ENCODE results near the gene YAP1. TPM values are rescaled to one million over a fixed set of nuclear protein-coding genes. Genes with fewer than 3 reads are reported as not detected.
A peak's percentile ranks its signal among the peaks of the same experiment; 100 is the strongest.

Gene YAP1
- total and polyA plus RNA-seq, 2 of the 4 experiments (the other 2 are of a cell fraction), result 121 to 251 TPM

DNA sequence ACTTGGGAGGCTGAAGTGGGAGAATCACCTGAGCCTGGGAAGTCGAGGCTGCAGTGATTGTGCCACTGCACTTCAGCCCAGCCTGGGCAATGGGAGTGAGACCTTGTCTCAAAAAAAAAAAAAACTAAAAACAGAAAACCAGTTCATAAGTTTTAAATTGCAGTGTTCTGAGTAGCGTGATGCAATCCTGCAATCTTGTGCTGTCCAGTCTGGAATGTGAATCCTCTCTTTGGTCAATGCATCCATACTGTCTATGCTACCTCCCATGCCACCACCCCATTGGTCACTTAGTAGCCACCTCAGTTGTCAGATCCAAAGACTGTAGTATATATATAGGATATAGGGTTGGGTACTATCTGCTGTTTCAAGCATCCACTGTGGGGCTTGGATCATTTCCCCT is 11.1 kb downstream of the YAP1 start:
- Histone ChIP-seq H3K9me3 (ENCODE audit: control insufficient read depth, insufficient read depth, low read length) (no peaks in the 10 kb centered on the region), H3K4me3 (ENCODE audit: insufficient read depth, low read depth, low read length) (no peak overlapping the region), H4K20me1 (ENCODE audit: insufficient read depth, low read length) (peaks cover 59% of the 10 kb centered on the region), H4K8ac (ENCODE audit: low read depth in 2 of 2, low read length in 2 of 2) (peak overlapping the region in 1 of 2 experiments; percentile 20; a peak in 1 of 4 replicates), H4K91ac (ENCODE audit: insufficient read depth, low read depth, low read length) (no peak overlapping the region), H3K4me1 (ENCODE audit: control insufficient read depth, insufficient read depth, low read length) (peaks cover 21% of the 10 kb centered on the region), H3K18ac (ENCODE audit: low read depth, low read length) (peak overlapping the region; percentile 57; the same call in 1 of the 2 replicates), H3K4ac (ENCODE audit: low read depth, low read length) (peak overlapping the region; percentile 37), H3K23ac (ENCODE audit: low read depth, low read length) (peak overlapping the region; percentile 16; the same call in 1 of the 2 replicates), H2AK9ac (replicated peaks; ENCODE audit: low read depth, low read length, poor library complexity) (no peak overlapping the region), H3K79me1 (ENCODE audit: low read depth in 1 of 2, low read length in 2 of 2) (peaks cover 4 to 41% of the 10 kb centered on the region in 2 experiments; a peak in 3 of 4 replicates), H2AK5ac (ENCODE audit: low read depth, low read length) (no peak overlapping the region; the same call in 1 of the 2 replicates), H3K56ac (ENCODE audit: extremely low read depth, insufficient read depth, low read length) (no peak overlapping the region), H3K4me2 (ENCODE audit: low read depth, low read length) (peak overlapping the region; percentile 31; the same call in 1 of the 2 replicates), H3K9me1 (ENCODE audit: insufficient read depth, low read length) (peaks cover 18% of the 10 kb centered on the region), H3K36me3 (ENCODE audit: control insufficient read depth, insufficient read depth, low read length) (peaks cover 7% of the 10 kb centered on the region), H3K27ac (ENCODE audit: insufficient read depth, low read length) (peak overlapping the region; percentile 84), H3K14ac (replicated peaks; ENCODE audit: low read depth, low read length) (peak overlapping the region; percentile 5; the same call in 1 of the 2 replicates), H2BK20ac (ENCODE audit: low read depth, low read length) (peak overlapping the region; percentile 17; the same call in 1 of the 2 replicates), H3K9ac (ENCODE audit: low read depth, low read length) (no peak overlapping the region), H2BK15ac (ENCODE audit: low read depth, low read length) (no peak overlapping the region), H2BK5ac (ENCODE audit: low read depth, low read length, poor library complexity, severe bottlenecking) (peak overlapping the region; percentile 59), H4K5ac (ENCODE audit: low read depth, low read length) (no peak overlapping the region), H2BK120ac (ENCODE audit: low read depth, low read length) (no peak overlapping the region; the same call in 1 of the 2 replicates), H2AFZ (replicated peaks; ENCODE audit: low read length, poor library complexity) (no peak overlapping the region), H3K27me3 (ENCODE audit: control insufficient read depth, insufficient read depth, low read length) (no peaks in the 10 kb centered on the region)
- DNase-seq (peak; percentile 19), ATAC-seq (ENCODE audit: low read depth) (peak; percentile 36; the same call in 1 of the 2 replicates)
- intact Hi-C loops (cut with micrococcal nuclease), result no loop called here
- POLR2A ChIA-PET (ENCODE audit: unreplicated experiment), result no interaction called here
- TF ChIP-seq CEBPB (IDR thresholded peaks at IDR 0.05; ENCODE audit: low read depth, low read length) (peak; percentile 78), MAZ (IDR thresholded peaks at IDR 0.05; ENCODE audit: borderline replicate concordance, low read depth, low read length) (no peak)
- dilution Hi-C loops (cut with HindIII; ENCODE audit: low sequenced_read_pairs, unreplicated experiment), result no loop called here
- CTCF ChIA-PET, result interaction anchor here (0.6 kb wide), 1 partner anchor 16 kb away, joined by 3 read pairs; no protein-coding TSS in a partner anchor
- in situ Hi-C loops (cut with MboI; ENCODE audit: low sequenced_read_pairs), result no loop called here
- no TSS peak for BruUV-seq (replicated peaks)
- 100% methylated on average over 1 of the region's 2 CpGs; no CpG with 5 or more reads in 1 of the 2 experiments for WGBS, 2 experiments (ENCODE audit: extremely low coverage in 2 of 2, insufficient read length in 1 of 2)
